SK-N-SH treated with all-trans-retinoic acid at 6 μM for 48 hours (cell line): ENCODE data around the gene ARL6IP4.

Experiments used
- ATAC-seq: fragments of 200-7000 bp; cut with Tn5 transposase; 3 replicates; pipeline ENCODE4 v1.9.1; 2020; ENCODE audit warnings: mild to moderate bottlenecking, moderate library complexity
- ARNTL ChIP-seq: fragments of 450-650 bp; formaldehyde crosslinking; IDR thresholded peaks from 2 replicates; pipeline ENCODE4 v1.5.0; 2020; ENCODE audit warnings: low read depth, mild to moderate bottlenecking, moderate library complexity, borderline replicate concordance
- BACH2 ChIP-seq: fragments of 250-450 bp; sonication (Bioruptor Pico); IDR thresholded peaks from 2 replicates; pipeline ENCODE4 v1.9.0; 2021; ENCODE audit warnings: mild to moderate bottlenecking, borderline replicate concordance
- CSDC2 ChIP-seq: fragments of 250-450 bp; sonication (Bioruptor Pico); IDR thresholded peaks from 2 replicates; pipeline ENCODE4 v1.5.0; 2020; ENCODE audit warnings: mild to moderate bottlenecking, moderate library complexity
- CSRNP3 ChIP-seq: fragments of 250-450 bp; sonication (Bioruptor Pico); IDR thresholded peaks from 2 replicates; pipeline ENCODE4 v1.5.1; 2021; ENCODE audit warnings: mild to moderate bottlenecking, moderate library complexity
- ESRRG ChIP-seq: fragments of 250-450 bp; sonication (Bioruptor Pico); IDR thresholded peaks from 2 replicates; pipeline ENCODE4 v1.6.1; 2021; ENCODE audit warnings: mild to moderate bottlenecking
- GLIS3 ChIP-seq: fragments of 250-450 bp; sonication (Bioruptor Pico); IDR thresholded peaks from 2 replicates; pipeline ENCODE4 v1.5.0; 2020; ENCODE audit warnings: mild to moderate bottlenecking, moderate library complexity
- ISL1 ChIP-seq: fragments of 250-450 bp; sonication (Bioruptor Pico); IDR thresholded peaks from 2 replicates; pipeline ENCODE4 v2.1.2; 2022; ENCODE audit warnings: mild to moderate bottlenecking, moderate library complexity
- OSR1 ChIP-seq: fragments of 250-450 bp; sonication (Bioruptor Pico); IDR thresholded peaks from 2 replicates; pipeline ENCODE4 v1.8.0; 2022; ENCODE audit warnings: moderate library complexity, mild to moderate bottlenecking, inconsistent platforms
- PATZ1 ChIP-seq: fragments of 250-450 bp; sonication (Bioruptor Pico); IDR thresholded peaks from 2 replicates; pipeline ENCODE4 v1.8.0; 2020; ENCODE audit warnings: mild to moderate bottlenecking, moderate library complexity, borderline replicate concordance
- POU6F1 ChIP-seq: fragments of 250-450 bp; sonication (Bioruptor Pico); IDR thresholded peaks from 2 replicates; pipeline ENCODE4 v1.8.0; 2021; ENCODE audit warnings: low read depth, mild to moderate bottlenecking, moderate library complexity, borderline replicate concordance
- PPARA ChIP-seq: fragments of 250-450 bp; sonication (Bioruptor Pico); IDR thresholded peaks from 2 replicates; pipeline ENCODE4 v1.5.0; 2020; ENCODE audit warnings: mild to moderate bottlenecking, borderline replicate concordance
- RARB ChIP-seq: fragments of 250-450 bp; sonication (Bioruptor Pico); IDR thresholded peaks from 2 replicates; pipeline ENCODE4 v1.8.0; 2021; ENCODE audit warnings: mild to moderate bottlenecking, moderate library complexity
- TCF4 ChIP-seq: fragments of 250-450 bp; sonication (Bioruptor Pico); IDR thresholded peaks from 2 replicates; pipeline ENCODE4 v1.8.0; 2021; ENCODE audit warnings: mild to moderate bottlenecking, moderate library complexity, borderline replicate concordance
- TOX ChIP-seq: fragments of 250-450 bp; sonication (Bioruptor Pico); IDR thresholded peaks from 2 replicates; pipeline ENCODE4 v1.8.0; 2021; ENCODE audit warnings: mild to moderate bottlenecking, moderate library complexity, borderline replicate concordance
- ZFP3 ChIP-seq: fragments of 250-450 bp; sonication (Bioruptor Pico); IDR thresholded peaks from 2 replicates; pipeline ENCODE4 v1.5.0; 2020; ENCODE audit warnings: mild to moderate bottlenecking, moderate library complexity
- ZFP30 ChIP-seq: fragments of 450-650 bp; formaldehyde crosslinking; IDR thresholded peaks from 2 replicates; pipeline ENCODE4 v1.5.0; 2022; ENCODE audit warnings: mild to moderate bottlenecking, moderate library complexity
- ZNF565 ChIP-seq: fragments of 450-650 bp; formaldehyde crosslinking; conservative IDR thresholded peaks from 2 replicates; pipeline ENCODE4 v1.5.0; 2020; ENCODE audit warnings: low read depth, mild to moderate bottlenecking, moderate library complexity
- ZNF70 ChIP-seq: fragments of 450-650 bp; formaldehyde crosslinking; IDR thresholded peaks from 2 replicates; pipeline ENCODE4 v1.5.0; 2020; ENCODE audit warnings: mild to moderate bottlenecking, moderate library complexity
- ZNF8 ChIP-seq: fragments of 450-650 bp; formaldehyde crosslinking; IDR thresholded peaks from 2 replicates; pipeline ENCODE4 v1.5.0; 2020; ENCODE audit warnings: mild to moderate bottlenecking, moderate library complexity
- TF ChIP-seq, protein P1 (sequence below): fragments of 250-450 bp; sonication (Bioruptor Pico); IDR thresholded peaks from 2 replicates; pipeline ENCODE4 v1.5.1; 2020; ENCODE audit warnings: low read depth, mild to moderate bottlenecking, moderate library complexity

The ARL6IP4 gene

GRCh38 chr12:122951406-122951805 is 29.1 kb upstream of the ARL6IP4 start:
- ATAC-seq, result peak; percentile 31

DNA sequence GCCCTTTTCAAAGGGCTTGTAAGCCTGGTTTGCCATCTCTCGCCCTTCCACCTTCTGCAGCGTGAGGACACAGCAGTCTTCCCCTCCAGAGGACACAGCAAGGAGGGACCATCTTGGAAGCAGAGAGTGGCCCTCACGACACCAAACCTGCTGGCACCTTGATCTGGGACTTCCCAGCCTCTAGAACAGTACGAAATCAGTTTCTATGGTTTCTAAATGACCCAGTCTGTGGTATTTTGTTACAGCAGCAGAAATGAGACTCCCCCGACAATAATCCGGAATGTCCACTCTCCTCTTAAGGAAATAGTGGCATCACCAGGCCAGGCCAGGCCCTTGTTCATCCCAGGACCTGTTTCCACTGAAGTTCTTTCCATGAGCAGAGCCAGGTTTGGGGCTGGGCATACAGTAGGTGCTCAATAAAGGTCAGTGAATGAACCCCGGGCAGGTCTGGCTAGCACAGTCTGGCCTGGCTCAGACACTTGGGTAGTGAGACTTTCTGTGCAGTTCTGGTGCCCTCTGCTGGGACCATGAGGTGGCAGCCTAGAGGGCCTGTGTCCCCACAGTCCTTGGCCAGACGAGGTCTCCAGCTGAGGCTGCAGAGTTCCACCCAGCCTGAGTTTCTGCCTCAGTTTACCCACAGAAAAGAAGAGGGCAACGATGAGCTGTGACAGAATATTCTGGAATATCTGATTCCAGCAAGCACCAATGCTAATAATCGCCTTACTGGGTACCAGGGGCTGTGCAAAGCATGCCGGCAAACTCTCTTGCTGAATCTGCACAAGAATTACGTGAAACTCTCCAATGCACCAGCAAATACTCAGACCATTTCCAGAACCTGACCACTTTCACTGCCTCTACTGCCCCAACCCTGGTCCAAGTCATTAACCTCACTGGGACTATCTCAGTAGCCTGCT is 28.2 kb upstream of the ARL6IP4 start:
- TF ChIP-seq OSR1 (CRISPR knock-in tag) (no peak), POU6F1 (CRISPR knock-in tag) (no peak)
- ATAC-seq, result peak; percentile 99

More at GRCh38 chr12:122951406-122951805, 29.1 kb upstream of the ARL6IP4 start:
- no peak for TF ChIP-seq TOX (CRISPR knock-in tag)
- no peak for TF ChIP-seq ZNF8 (CRISPR knock-in tag)
- TF ChIP-seq POU6F1 (CRISPR knock-in tag), result no peak
- TF ChIP-seq ZNF70 (CRISPR knock-in tag), result no peak
- no peak for TF ChIP-seq ISL1
- TF ChIP-seq CSRNP3, result no peak
- TF ChIP-seq CSDC2 (CRISPR knock-in tag), result no peak
- no peak for TF ChIP-seq PPARA (CRISPR knock-in tag)
- TF ChIP-seq GLIS3 (CRISPR knock-in tag), result no peak
- no peak for TF ChIP-seq ARNTL
- no peak for TF ChIP-seq TCF4 (CRISPR knock-in tag)
- TF ChIP-seq ZFP30 (CRISPR knock-in tag), result no peak
- TF ChIP-seq BACH2 (CRISPR knock-in tag), result no peak
- no peak for TF ChIP-seq OSR1 (CRISPR knock-in tag)

- TF ChIP-seq, protein P1, sequence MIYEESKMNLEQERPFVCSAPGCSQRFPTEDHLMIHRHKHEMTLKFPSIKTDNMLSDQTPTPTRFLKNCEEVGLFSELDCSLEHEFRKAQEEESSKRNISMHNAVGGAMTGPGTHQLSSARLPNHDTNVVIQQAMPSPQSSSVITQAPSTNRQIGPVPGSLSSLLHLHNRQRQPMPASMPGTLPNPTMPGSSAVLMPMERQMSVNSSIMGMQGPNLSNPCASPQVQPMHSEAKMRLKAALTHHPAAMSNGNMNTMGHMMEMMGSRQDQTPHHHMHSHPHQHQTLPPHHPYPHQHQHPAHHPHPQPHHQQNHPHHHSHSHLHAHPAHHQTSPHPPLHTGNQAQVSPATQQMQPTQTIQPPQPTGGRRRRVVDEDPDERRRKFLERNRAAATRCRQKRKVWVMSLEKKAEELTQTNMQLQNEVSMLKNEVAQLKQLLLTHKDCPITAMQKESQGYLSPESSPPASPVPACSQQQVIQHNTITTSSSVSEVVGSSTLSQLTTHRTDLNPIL, result no peak
- no peak for TF ChIP-seq ISL1
- TF ChIP-seq ZNF565 (CRISPR knock-in tag), result no peak
- no peak for TF ChIP-seq PATZ1 (CRISPR knock-in tag)
- TF ChIP-seq ARNTL, result no peak
- TF ChIP-seq ZFP3, result no peak
- TF ChIP-seq CSDC2 (CRISPR knock-in tag), result no peak
- no peak for TF ChIP-seq ESRRG
- no peak for TF ChIP-seq GLIS3 (CRISPR knock-in tag)
- TF ChIP-seq CSRNP3, result no peak
- no peak for TF ChIP-seq ZNF8 (CRISPR knock-in tag)
- no peak for TF ChIP-seq PPARA (CRISPR knock-in tag)
- TF ChIP-seq RARB (CRISPR knock-in tag), result no peak
- TF ChIP-seq POU6F1 (CRISPR knock-in tag), result no peak
- no peak for TF ChIP-seq TCF4 (CRISPR knock-in tag)
- no peak for TF ChIP-seq BACH2 (CRISPR knock-in tag)
- no peak for ATAC-seq
Observed at GRCh38 chr12:122955156-122955555, 25.3 kb upstream of the ARL6IP4 start.
